HCEC 1CT (cell line): Measurements from ENCODE around the gene NELFE.
A peak's percentile ranks its signal among the peaks of the same experiment; 100 is the strongest.
"Not testable (repeated sequence)": the region's sequence is repeated elsewhere in the genome, so short reads cannot be mapped to it uniquely, and the experiment has no call there.

Experiments used
- DNase-seq: peaks from one replicate; pipeline ENCODE4 v3.0.0-alpha.2; 2017

NELFE gene, protein sequence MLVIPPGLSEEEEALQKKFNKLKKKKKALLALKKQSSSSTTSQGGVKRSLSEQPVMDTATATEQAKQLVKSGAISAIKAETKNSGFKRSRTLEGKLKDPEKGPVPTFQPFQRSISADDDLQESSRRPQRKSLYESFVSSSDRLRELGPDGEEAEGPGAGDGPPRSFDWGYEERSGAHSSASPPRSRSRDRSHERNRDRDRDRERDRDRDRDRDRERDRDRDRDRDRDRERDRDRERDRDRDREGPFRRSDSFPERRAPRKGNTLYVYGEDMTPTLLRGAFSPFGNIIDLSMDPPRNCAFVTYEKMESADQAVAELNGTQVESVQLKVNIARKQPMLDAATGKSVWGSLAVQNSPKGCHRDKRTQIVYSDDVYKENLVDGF

DNA sequence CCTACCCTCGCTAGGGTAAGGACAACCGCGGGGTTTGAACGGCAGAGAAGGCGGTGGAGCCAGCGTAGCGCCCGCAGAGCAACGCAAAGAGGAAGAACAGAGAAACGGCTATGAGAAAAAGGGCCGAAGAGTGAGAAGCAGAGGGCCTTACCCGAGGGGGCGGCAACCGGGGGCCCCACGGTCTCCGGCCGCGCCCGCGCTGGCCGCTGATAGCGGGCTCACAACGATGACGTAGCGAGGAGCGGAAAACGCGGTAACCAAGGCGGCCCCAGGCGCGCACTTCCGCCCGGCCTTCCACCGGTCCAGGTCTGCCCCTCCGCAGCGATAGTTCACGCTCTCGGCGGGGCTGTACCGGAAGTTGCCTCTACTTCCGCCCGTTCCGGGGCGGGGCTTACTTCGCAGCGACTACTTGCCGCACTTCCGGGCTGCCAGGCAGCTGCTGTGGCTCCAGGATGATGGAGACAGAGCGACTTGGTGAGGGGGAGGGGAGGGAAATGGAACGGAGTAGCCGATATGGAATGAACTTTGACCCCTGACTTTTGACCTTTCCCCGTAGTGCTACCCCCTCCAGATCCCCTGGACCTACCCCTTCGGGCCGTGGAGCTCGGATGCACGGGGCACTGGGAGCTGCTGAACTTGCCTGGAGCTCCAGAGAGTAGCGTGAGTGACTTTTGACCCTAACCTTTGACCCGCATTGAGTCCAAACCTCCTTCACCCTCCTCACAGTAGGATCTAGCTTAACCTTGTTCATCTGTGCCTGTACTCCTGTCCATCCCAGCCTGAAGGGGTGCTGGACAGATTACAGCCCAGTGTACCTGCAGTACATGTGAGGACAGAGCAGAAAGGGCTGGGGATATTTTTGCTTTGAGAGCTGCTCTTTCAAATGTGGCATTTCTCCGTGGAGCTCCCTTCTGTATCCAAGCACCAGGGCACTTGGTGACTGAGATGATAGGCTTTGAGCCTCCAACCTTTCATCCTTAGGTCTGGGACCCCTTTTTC is at the start of gene NELFE, which contains the start of gene SKIC2:
Gene NELFE, minus strand, starts transcription at position 231 of the 999 bp plus-strand sequence. CDS start 525 bp downstream, outside the sequence.
Gene SKIC2, plus strand, starts transcription at position 435 of the 999 bp plus-strand sequence. Its CDS starts 18 bp downstream, at position 453.
- peak; percentile 99 for DNase-seq

DNA sequence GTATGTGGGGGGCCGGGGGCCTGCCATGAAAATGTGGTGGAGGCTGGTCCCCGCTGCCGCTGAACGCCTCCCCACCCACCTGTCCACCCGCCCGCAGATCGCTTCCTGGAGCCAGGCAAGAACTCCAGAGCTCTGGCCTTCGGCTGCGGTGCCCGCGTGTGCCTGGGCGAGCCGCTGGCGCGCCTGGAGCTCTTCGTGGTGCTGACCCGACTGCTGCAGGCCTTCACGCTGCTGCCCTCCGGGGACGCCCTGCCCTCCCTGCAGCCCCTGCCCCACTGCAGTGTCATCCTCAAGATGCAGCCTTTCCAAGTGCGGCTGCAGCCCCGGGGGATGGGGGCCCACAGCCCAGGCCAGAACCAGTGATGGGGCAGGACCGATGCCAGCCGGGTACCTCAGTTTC is 49.3 kb upstream of the NELFE start:
- not testable (repeated sequence) for DNase-seq

DNA sequence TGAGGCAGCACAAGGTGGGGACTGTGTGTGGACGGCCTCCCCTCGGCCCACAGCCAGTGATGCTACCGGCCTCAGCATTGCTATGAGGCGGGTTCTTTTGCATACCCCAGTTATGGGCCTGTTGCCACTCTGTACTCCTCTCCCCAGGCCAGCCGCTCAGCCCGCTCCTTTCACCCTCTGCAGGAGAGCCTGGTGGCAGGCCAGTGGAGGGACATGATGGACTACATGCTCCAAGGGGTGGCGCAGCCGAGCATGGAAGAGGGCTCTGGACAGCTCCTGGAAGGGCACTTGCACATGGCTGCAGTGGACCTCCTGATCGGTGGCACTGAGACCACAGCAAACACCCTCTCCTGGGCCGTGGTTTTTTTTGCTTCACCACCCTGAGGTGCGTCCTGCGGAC is 48.3 kb upstream of the NELFE start:
- DNase-seq: not testable (repeated sequence)

DNA sequence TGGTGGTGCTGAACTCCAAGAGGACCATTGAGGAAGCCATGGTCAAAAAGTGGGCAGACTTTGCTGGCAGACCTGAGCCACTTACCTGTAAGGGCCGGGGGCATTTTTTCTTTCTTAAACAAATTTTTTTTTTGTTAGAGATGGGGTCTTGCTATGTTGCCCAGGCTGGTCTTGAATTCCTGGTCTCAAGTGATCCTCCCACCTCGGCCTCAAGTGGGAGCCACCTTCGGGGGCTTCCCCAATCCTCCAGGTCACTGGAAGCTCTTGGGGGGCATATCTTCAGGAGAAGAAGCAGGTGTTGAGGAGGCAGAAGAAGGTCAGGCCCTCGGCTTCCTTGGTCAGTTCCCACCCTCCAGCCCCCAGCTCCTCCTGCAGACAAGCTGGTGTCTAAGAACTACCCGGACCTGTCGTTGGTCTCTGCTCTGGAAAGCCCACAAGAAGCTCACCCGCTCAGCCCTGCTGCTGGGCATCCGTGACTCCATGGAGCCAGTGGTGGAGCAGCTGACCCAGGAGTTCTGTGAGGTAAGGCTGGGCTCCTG is 47.3 kb upstream of the NELFE start:
- DNase-seq: not testable (repeated sequence)

DNA sequence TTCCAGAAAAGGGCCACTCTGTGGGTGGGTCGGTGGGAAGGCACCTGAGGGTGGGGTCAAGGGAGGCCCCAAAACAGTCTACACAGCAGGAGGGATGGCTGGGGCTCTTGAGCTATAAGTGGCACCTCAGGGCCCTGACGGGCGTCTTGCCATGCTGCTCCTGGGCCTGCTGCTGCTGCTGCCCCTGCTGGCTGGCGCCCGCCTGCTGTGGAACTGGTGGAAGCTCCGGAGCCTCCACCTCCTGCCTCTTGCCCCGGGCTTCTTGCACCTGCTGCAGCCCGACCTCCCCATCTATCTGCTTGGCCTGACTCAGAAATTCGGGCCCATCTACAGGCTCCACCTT is 46.7 kb upstream of the NELFE start:
- not testable (repeated sequence) for DNase-seq

DNA sequence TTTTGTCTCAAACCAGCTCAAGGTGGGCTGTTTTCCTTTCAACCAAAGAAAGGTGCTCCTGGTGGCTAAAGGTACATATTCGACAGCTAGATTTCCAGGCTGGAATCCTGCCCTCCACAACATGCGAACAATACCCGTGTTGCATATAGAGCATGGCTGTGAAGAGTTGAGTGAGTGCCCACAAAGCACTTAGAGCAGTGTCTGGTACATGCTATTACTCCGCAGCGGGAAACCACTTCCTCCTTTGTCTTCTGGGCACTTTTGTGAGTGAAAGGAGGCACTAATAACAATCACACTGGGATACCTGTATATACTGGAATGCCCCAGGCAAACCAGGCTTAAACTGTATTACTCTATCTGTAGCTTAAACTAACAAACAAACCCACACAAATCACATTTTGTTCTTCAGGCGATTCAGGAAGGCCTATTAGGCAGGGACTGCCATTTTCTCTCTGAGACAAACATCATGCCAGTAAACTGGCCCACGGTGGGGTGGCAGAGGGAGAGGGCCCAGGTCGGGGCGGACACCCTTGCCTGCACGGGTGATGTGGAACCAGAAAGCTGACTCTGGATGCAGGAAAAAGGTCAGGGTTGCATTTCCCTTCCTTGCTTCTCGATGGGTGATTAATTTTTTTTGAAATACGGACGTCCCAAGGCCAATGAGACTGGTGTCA is 46.2 kb upstream of the NELFE start:
- not testable (repeated sequence) for DNase-seq

DNA sequence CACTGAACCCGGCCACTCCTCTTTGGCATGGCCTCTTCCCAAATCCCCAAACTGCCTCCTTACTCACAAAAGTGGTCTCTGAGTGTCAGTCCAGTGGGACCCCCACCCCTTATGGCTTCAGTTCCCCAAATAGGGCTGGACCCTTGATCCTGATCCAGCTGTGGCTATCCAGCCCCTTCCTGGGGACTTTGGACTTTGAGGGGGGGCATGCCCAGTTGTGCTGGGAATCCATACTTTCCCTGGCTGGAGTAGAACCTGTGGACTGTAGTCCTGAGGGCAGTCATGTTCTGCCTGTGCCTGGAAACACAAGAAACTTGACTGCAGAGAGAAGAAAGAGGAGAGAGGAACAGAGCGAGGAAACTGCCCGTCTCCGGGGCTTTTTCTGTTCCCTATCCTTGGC is 45.6 kb upstream of the NELFE start:
- DNase-seq: not testable (repeated sequence)

DNA sequence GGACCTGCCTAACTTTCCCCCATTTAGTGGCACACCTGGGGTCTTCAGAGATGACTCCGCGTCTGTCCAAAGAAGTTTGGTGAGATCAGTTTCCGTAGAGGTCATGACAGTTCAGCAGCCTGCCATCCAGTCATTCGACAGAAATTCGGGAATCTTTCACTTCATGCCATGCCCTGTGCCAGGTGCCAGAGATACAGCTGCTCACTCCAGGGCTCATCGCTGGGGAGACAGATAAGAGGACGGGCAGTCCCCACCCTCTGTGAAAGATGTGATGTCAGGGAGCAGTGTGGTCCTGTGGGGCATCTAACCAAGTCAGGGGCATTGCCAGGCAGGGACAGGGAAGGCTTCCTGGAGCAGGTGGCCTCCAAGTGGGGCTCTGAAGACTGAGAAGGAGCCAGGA is 44.5 kb upstream of the NELFE start:
- DNase-seq: not testable (repeated sequence)

DNA sequence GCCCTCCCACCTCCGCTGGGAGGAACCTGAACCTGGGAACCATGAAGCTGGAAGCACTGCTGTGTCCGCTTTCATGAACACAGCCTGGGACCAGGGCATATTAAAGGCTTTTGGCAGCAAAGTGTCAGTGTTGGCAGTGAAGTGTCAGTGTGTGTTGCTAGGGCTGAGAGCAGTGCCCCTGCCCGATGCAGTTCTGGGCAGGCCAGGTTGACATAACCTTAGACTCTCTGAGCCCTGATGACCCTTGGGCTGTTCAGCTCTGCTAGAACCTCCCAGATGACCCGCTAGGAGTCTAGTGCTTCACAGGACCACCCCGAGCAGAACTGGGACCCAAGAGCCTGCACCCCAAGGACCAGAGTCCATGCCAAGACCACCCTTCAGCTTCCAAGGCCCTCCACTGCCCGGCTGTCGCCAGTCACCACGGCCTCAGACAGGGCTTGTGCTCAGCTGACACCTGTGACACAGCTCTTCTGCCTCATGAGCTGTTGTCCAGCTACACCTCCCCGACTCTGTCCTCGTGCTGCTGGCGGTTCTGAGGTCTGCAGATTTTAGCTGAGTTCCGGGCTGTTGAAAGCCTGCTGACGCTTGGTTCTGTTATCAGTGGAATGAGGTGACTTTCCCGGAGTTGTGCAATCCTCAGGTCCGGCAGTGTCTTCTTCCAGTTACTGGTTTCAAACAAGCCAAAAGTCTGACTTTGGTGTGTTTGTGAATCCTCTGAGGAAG is 43.9 kb upstream of the NELFE start:
- not testable (repeated sequence) for DNase-seq

DNA sequence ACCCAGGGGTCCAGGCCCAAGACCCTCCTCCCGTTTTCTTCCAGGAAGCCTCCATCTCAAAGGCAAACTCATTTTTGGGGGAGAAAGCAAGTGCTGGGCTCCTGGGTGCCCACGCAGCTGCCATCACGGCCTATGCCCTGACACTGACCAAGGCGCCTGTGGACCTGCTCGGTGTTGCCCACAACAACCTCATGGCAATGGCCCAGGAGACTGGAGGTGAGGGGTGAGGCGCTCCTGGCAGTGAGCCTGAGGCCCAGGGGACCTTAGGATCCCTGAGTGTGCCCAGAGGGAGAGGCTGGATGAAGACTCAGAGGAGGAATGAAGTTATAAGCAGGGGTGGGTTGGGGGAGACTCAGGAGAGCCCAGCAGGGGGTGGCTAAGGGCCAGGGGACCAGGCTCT is 37.6 kb upstream of the NELFE start:
- DNase-seq: not testable (repeated sequence)

DNA sequence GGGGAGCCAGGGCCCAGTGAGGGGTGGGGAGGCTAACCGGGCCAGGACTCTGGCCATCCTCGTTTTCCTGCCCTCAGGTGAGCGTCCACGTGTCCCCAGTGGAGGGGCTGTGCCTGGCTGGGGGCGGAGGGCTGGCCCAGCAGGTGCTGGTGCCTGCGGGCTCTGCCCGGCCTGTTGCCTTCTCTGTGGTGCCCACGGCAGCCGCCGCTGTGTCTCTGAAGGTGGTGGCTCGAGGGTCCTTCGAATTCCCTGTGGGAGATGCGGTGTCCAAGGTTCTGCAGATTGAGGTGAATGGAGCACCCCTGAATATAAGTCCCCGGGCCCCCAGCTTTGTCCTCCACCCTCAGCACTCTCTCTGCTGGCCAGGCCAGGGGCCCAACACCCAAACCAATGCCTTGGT is 35.6 kb upstream of the NELFE start:
- not testable (repeated sequence) for DNase-seq

DNA sequence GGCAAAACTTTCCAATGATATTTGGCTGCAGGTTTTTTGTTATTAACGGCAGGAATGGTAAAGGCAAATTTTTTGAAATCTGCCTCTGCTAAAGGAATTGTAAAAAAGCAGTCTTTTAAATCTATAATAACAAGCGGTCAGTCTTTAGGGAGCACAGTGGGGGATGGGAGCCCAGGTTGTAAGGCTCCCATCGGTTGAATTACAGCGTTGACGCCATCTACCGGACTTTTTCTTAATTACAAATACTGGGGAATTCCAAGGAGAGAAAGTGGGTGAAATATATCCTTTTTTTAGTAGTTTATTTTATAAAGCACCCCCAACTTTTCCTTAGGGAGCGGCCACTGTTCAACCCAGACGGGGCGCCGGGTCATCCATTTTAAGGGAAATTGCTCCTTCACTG is 30.6 kb upstream of the NELFE start:
- DNase-seq: not testable (repeated sequence)

DNA sequence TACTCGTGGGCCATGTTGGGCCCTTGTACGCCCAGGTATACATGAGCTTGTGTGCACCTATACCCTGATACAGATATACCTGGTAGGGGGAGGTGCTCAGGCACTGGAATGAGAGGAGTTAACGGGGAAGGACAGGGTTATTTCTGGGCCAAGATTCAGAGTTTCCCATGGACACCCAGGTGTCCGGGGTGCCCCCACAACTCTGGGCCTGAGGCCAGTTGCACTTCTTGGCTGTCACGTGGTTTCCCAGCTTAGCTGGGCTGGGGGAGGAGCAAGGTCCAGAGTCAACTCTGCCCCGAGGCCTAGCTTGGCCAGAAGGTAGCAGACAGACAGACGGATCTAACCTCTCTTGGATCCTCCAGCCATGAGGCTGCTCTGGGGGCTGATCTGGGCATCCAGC is 23.0 kb upstream of the NELFE start, which contains the start of gene C4A:
Gene C4A, plus strand, starts transcription at position 314 of the 400 bp plus-strand sequence. Its CDS starts 51 bp downstream, at position 365.
- DNase-seq: not testable (repeated sequence)

DNA sequence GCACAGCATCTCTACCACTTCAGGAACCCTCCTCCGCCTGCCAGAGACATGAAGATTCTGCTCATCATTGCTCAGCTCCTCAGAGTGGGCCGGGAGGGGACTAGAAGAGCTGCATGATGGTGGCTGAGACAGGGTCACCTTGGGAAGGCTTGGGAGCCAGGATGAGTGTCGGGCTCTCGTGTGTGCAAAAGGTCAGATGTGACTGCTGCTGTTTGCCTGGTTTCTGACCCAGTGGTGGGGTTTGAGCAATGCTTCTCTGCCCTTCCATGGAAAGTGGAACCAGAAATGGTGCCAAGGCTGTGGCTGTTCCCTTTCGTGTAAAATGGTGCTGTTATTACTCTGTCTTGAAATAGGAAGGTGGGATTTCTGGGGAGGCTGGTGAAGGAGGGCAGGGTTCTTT is 22.2 kb upstream of the NELFE start:
- DNase-seq: not testable (repeated sequence)

DNA sequence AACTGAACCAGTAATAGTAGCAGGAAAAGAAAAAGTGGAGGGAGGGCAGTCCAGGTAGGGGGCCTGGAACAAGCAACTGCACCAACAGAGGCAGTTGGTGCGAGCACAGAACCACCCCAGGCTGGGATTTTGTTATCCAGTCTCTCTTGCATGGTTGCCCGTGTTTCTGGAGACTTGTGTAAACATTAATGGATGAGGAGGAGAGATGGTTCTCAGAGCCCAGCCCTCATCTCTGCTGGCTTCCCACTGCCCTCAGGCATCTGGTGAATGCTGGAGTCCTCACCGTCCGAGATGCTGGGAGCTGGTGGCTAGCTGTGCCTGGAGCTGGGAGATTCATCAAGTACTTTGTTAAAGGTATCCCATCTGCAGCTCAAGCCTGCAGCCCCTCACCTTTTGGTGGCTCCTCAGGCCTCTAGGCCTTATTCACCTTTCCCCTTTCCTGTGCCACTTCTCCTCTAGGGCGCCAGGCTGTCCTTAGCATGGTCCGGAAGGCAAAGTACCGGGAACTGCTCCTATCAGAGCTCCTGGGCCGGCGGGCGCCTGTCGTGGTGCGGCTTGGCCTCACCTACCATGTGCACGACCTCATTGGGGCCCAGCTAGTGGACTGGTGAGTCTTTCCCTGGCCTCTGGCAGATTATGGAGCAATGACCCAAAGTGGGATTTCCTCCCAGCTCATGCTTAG is 21.6 kb upstream of the NELFE start:
- not testable (repeated sequence) for DNase-seq

DNA sequence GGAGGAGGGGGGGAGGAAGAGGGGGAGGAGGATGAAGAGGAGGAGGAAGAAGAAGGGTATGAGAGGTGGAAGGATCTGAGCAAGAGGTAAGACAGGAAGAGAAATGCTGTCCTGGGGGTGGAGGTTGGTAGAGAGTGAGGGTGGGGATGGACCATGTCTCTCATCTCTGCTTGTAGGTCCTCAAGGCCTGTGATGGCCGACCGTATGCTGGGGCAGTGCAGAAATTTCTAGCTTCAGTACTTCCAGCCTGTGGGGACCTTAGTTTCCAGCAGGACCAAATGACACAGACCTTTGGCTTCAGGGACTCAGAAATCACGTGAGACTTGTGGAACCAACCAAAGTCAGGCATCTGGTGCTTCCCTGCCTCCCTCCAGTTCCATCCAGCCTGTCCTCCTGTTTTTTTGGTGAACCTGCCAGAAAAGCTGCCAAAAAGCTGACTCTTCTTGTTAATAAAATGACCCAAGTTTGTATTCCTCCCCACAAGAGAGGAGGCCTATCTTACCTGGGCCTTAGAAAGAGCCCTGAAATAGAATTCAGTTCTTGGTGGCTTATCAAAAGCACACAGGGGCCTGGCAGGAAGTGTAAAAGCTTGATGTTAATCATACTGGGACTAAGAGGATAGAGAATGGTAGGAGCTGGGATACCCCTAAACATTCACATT is 20.6 kb upstream of the NELFE start:
- DNase-seq: no peak

DNA sequence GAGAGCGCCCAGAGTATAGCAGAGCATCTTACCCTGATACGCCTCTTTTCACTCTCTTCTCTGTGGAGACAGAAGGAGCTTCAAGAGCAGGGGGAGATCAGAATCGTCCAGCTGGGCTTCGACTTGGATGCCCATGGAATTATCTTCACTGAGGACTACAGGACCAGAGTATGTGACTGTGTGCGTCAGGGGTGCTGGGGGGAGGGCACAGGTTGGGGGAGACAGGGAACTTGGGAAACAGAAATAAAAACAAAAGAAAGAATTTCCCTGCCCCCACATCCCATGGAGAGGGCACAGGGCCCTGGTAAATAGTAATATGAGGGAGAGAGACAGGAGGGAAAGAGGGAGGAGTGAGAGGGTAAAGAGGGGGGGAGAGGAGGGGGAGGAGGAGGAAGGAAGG is 20.1 kb upstream of the NELFE start:
- no peak for DNase-seq

DNA sequence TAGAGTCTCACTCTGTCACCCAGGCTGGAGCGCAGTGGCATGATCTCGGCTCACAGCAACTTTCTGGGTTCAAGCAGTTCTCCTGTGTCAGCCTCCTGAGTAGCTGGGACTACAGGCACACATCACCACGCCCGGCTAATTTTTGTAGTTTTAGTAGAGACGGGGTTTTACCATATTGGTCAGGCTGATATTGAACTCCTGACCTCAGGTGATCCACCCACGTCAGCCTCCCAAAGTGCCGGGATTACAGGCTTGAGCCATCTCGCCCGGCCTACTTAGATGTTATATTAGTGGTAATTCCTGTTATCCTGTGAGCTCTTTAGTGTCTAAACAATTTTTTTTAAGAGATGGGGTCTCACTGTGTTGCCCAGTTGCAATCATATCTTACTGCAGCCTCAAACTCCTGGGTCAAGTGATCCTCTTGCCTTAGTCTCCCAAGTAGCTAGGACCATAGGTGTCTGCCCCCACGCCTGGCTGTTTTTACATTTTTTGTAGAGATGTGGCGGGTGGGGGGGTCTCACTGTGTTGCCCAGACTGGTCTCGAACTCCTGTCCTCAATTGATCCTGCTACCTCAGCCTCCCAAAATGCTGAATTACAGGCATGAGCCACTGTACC is 19.2 kb upstream of the NELFE start:
- DNase-seq: no peak

DNA sequence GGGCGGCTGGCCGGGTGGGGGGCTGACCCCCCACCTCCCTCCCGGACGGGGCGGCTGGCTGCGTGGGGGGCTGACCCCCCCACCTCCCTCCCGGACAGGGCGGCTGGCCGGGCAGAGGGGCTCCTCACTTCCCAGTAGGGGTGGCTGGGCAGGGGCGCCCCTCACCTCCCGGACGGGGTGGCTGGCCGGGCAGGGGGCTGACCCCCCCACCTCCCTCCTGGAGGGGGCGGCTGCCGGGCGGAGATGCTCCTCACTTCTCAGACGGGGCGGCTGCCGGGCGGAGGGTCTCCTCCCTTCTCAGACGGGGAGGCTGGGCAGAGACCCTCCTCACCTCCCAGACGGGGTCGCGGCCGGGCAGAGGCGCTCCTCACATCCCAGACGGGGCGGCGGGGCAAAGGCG is 17.3 kb upstream of the NELFE start:
- not testable (repeated sequence) for DNase-seq

DNA sequence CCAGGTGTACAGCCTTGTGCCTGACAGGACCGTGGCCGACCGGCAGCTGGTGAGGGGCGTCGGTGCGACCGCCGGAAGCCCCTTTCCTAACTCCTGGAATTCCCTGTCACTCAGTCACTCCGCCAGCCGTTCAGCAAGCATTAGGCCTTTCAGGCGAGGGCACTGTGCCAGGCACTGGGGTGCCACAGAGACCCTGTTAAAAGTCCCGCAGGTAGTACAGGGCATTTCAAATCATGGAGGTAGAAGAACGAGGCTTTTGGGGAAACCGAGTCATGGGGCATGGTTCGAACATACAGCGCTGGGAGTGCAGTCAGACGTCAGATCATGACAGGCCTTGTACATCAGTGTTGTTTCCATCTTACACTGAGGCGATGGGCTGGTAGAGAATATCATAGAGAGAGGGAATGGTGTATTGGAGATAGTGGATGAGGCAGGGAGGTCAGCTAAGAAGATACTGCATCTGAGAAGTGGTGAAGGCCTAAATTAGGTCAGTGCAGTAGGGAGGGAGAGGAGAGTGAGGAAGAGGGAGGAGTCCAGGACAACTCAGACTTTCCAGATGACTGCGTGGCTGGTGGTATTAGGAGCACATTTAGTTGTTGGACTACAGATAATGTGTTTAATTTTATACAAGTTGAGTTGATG is 14.1 kb upstream of the NELFE start:
- DNase-seq: peak; percentile 53
